Ecto neural progenitor cell (in vitro differentiated cells): ENCODE measurements around the gene POR.
A peak's percentile ranks its signal among the peaks of the same experiment; 100 is the strongest.
"Not testable (repeated sequence)": the region's sequence is repeated elsewhere in the genome, so short reads cannot be mapped to it uniquely, and the experiment has no call there.

ENCODE experiments used
- DNase-seq: peaks from one replicate; pipeline ENCODE4 v3.0.0-alpha.2; 2018; ENCODE audit warnings: low spot score

Gene POR

GRCh38 chr7:75885036-75885435, 29.9 kb upstream of the POR start:
- no peak for DNase-seq

GRCh38 chr7:75887669-75888369, 27.1 kb upstream of the POR start:
- DNase-seq: no peak

DNA sequence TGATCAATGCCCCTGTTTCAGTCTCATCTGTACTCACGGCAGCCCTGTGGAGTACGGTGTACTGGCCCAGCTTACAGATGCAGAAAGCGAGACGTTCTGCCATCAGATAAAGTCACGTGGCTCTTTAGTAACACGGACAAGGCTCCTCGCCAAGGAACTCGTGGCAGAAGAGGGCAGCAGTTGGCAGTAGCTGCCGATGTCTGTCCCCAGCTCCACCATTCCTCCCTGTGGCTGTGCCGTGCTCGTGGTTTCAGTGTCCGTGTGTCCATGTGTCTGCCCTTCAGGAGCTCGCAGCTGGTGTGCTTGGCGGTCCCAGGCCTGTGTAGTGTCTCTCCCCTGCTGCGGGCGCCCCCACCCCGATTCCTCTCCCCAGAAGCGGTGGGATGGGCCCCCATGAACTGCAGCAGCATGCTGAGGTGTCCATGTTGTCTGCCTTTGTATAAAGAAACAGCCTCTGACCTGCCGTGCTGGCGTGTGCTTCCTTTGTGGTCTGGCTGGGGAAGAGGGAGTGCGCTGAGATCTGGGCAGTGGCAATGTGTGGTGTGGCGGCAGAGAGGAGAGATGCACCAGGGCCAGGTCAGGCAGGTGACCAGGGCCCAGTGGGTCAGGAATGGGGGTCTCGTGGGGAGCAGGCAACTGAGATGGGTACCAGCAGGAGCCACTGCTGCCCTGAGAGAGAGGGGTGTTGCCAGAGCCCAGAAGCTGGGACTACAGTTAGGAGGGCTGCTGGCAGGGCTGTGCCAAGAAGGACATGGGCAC, 26.3 kb upstream of the POR start:
- DNase-seq: no peak

- no peak for DNase-seq
These were observed 25.6 kb upstream of the POR start for GRCh38 chr7:75889223-75889825.

DNA sequence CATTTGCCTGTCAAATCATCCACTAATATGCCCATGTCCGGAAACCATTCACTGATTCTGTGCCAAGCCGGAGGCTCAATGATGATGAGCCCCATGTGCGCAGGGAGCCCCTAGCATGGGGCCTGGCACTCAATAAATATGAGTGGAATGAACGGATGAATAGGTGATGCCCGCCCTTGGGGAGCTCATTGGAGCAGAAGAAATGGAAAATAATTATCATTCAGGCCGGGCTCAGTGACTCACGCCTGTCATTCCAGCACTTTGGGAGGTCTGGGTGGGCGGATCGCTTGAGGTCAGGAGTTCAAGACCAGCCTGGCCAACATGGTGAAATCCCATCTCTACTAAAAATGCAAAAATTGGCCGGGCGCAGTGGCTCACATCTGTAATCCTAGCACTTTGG, 25.1 kb upstream of the POR start:
- DNase-seq: no peak

GRCh38 chr7:75891237-75891636, 23.7 kb upstream of the POR start:
- DNase-seq: not testable (repeated sequence)

- no peak for DNase-seq
These were observed 23.0 kb upstream of the POR start for GRCh38 chr7:75891815-75892411.

- DNase-seq: no peak
These were observed 22.2 kb upstream of the POR start for GRCh38 chr7:75892634-75893272.

- no peak for DNase-seq
These were observed 18.1 kb upstream of the POR start for GRCh38 chr7:75896803-75897327.

GRCh38 chr7:75900617-75901315, 14.2 kb upstream of the POR start:
- no peak for DNase-seq

- peak; percentile 80 for DNase-seq
These were observed 9.0 kb upstream of the POR start for GRCh38 chr7:75905785-75906604.

DNA sequence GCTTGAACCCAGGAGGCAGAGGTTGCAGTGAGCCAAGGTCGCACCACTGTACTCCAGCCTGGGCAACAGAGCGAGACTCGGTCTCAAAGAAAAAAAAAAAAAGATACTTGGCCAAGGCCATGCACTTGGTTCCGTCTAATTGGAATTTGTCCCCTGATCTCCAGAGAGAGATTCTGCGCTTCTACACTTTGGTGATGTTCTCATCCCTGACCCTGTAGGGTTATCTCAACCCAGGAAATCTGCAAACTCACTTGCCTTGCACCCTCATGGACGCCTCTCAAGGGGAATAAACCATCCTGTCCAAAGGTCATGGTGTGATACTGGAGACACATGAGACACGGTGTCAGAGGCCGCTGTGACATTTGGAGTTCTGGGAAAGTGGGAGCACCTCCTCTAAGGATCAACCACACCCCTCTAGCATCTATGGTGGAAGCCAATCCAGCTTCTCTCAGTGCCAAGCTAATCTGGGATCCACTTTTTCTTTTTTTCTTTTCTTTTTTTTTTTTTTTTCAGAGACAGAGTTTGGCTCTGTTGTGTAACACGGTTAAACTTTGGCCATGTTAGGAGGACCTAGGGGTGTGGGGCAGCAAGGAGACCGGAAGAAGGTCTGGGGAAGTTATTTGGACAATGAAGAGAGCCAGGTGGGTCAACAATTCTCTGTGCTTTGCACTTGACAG, 7.8 kb upstream of the POR start:
- DNase-seq: no peak

DNA sequence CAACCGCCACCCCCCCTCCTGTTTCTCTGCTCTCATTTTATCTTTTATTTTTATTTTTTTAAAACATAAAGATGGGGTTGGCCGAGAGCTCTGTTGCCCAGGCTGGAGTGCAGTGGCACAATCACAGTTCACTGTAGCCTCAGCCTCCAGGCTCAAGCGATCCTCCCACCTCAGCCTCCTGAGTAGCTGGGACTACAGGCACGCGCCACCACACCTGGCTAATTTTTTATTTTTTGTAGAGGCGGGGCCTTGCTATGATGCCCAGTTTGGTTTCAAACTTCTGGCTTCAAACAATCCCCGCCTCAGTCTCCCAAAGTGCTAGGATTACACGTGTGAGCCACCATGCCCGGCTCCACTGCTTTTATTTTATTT, 7.3 kb upstream of the POR start:
- DNase-seq: not testable (repeated sequence)

DNA sequence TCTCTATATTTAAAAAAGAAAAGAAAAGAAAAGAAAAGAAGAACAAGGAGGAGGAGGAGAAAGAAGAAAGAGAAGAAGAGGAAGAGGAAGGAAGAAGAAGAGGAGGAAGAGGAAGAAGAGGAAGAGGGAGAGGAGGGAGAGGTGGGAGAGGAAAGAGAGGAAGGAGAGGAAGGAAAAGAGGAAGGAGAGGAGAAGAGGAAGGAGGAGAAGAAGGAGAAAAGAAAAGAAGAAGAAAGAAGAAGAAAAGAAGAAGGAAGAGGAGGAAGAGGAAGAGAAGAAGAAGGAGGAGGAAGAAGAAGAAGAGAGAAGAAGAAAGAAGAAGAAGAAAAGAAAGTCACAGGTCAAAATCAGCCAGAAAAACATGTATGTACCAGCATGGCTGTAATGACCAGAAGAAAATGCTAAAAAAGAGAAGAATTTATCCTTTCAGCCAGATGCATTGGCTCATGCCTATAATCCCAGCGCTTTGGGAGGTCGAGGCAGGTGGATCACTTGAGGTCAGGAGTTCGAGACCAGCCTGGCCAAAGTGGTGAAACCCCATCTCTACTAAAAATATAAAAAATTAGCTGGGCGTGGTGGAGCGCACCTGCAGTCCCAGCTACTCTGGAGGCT, 5.3 kb upstream of the POR start:
- no peak for DNase-seq

DNA sequence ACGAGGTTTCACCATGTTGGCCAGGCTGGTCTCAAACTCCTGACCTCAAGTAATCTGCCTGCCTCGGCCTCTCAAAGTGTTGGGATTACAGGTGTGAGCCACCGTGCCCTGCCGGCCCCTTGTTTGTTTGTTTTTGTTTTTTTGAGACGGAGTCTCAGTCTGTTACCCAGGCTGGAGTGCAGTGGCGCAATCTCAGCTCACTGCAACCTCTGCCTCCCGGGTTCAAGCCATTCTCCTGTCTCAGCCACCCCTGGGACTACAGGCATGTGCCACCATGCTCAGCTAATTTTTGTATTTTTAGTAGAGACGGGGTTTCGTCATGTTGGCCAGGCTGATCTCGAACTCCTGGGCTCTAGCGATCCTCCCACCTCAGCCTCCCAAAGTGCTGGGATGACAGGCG, 3.8 kb upstream of the POR start:
- not testable (repeated sequence) for DNase-seq

DNA sequence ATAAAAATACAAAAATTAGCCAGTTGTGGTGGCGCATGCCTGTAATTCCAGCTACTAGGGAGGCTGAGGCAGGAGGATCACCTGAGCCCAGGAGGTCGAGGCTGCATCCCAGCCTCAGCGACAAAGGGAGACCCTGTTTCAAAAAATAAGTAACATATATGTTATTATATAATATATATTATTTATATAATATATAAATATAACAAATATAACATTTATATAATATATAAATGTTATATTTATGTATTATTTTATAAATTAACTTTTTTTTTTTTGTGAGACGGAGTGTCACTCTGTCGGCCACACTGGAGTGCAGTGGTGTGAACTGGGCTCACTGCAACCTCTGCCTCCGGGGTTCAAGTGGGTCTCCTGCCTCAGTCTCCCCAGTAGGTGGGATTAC, 1.5 kb upstream of the POR start:
- no peak for DNase-seq

- DNase-seq: no peak
These were observed 743 bp upstream of the POR start for GRCh38 chr7:75914169-75914654.

GRCh38 chr7:75915416-75916156, 631 bp downstream of the POR start:
- DNase-seq: no peak

- DNase-seq: no peak
These were observed 1.3 kb downstream of the POR start for GRCh38 chr7:75916259-75916658.
